HepG2 (cell line): ENCODE measurements around the gene KRTAP12-1. TPM values are rescaled to one million over a fixed set of nuclear protein-coding genes. Genes with fewer than 3 reads are reported as not detected.
A peak's percentile ranks its signal among the peaks of the same experiment; 100 is the strongest.

Experiments used
- ARNTL ChIP-seq: sonication (generic); formaldehyde crosslinking; IDR thresholded peaks from 2 replicates; pipeline ENCODE4 v1.4.0; 2020; ENCODE audit warnings: mild to moderate bottlenecking, missing genetic modification reagents
- CREB3 ChIP-seq: sonication (generic); formaldehyde crosslinking; IDR thresholded peaks from 2 replicates; pipeline ENCODE4 v1.5.0; 2020; ENCODE audit warnings: missing genetic modification reagents
- HNF4G ChIP-seq, 2 experiments: sonication (generic) in 1 of 2; formaldehyde crosslinking in 1 of 2; IDR thresholded peaks; 2 replicates each; pipeline versions ENCODE4 v1.4.0 to v1.6.1; 2011 to 2020; ENCODE audit warnings: borderline replicate concordance in 2 of 2, low read depth in 2 of 2, mild to moderate bottlenecking in 2 of 2, low read length in 1 of 2, missing genetic modification reagents in 1 of 2, moderate library complexity in 1 of 2
- HNRNPH1 ChIP-seq: fragments of 200-400 bp; formaldehyde crosslinking; optimal IDR thresholded peaks from 2 replicates; pipeline ENCODE3; 2017; ENCODE audit warnings: mild to moderate bottlenecking, low read depth, low read length
- KAT7 ChIP-seq: IDR thresholded peaks from 2 replicates; pipeline ENCODE4 v1.6.1; 2018; ENCODE audit warnings: borderline replicate concordance, missing compliant biosample characterization
- MIXL1 ChIP-seq: IDR thresholded peaks from 2 replicates; pipeline ENCODE4 v1.6.1; 2016
- NFIB ChIP-seq: sonication (generic); formaldehyde crosslinking; IDR thresholded peaks from 2 replicates; pipeline ENCODE4 v1.9.0; 2021; ENCODE audit warnings: missing genetic modification reagents, mild to moderate bottlenecking, borderline replicate concordance
- PAWR ChIP-seq: sonication (generic); formaldehyde crosslinking; IDR thresholded peaks from 2 replicates; pipeline ENCODE4 v1.4.0; 2020; ENCODE audit warnings: missing genetic modification reagents, mild to moderate bottlenecking, borderline replicate concordance
- POGZ ChIP-seq: sonication (generic); formaldehyde crosslinking; IDR thresholded peaks from 2 replicates; pipeline ENCODE4 v1.4.0; 2020; ENCODE audit warnings: mild to moderate bottlenecking, missing genetic modification reagents
- RXRB ChIP-seq: IDR thresholded peaks from 2 replicates; pipeline ENCODE4 v1.6.1; 2016; ENCODE audit warnings: borderline replicate concordance, missing genetic modification reagents, missing compliant biosample characterization
- SMAD3 ChIP-seq: sonication (generic); formaldehyde crosslinking; IDR thresholded peaks from 2 replicates; pipeline ENCODE4 v1.4.0; 2020; ENCODE audit warnings: missing genetic modification reagents
- SUZ12 ChIP-seq: fragments of 150-350 bp; IDR thresholded peaks from 2 replicates; pipeline ENCODE4 v1.6.1; 2014; ENCODE audit warnings: low read depth, low read length
- TERF1 ChIP-seq: sonication (generic); formaldehyde crosslinking; IDR thresholded peaks from 2 replicates; pipeline ENCODE4 v1.8.0; 2022; ENCODE audit warnings: mild to moderate bottlenecking, missing genetic modification reagents, moderate library complexity
- TFE3 ChIP-seq: IDR thresholded peaks from 2 replicates; pipeline ENCODE4 v1.6.1; 2016
- ZBTB49 ChIP-seq: sonication (generic); formaldehyde crosslinking; IDR thresholded peaks from 2 replicates; pipeline ENCODE4 v1.4.0; 2020; ENCODE audit warnings: missing genetic modification reagents, borderline replicate concordance
- ZNF3 ChIP-seq: IDR thresholded peaks from 2 replicates; pipeline ENCODE4 v1.7.0; 2017; ENCODE audit warnings: inconsistent platforms
- ZNF468 ChIP-seq: sonication (generic); formaldehyde crosslinking; IDR thresholded peaks from 2 replicates; pipeline ENCODE4 v1.8.0; 2022; ENCODE audit warnings: mild to moderate bottlenecking, moderate library complexity, missing genetic modification reagents
- ZNF550 ChIP-seq: sonication (generic); formaldehyde crosslinking; IDR thresholded peaks from 2 replicates; pipeline ENCODE4 v1.4.0; 2020; ENCODE audit warnings: mild to moderate bottlenecking, missing genetic modification reagents, borderline replicate concordance
- ZNF557 ChIP-seq: sonication (generic); formaldehyde crosslinking; IDR thresholded peaks from 2 replicates; pipeline ENCODE4 v1.4.0; 2020; ENCODE audit warnings: missing genetic modification reagents
- ZNF773 ChIP-seq: sonication (generic); formaldehyde crosslinking; IDR thresholded peaks from 2 replicates; pipeline ENCODE4 v1.4.0; 2020; ENCODE audit warnings: missing genetic modification reagents, borderline replicate concordance
- ZNF879 ChIP-seq: sonication (generic); formaldehyde crosslinking; IDR thresholded peaks from 2 replicates; pipeline ENCODE4 v1.8.1; 2023; ENCODE audit warnings: missing genetic modification reagents
- ZSCAN5A ChIP-seq: sonication (generic); formaldehyde crosslinking; IDR thresholded peaks from 2 replicates; pipeline ENCODE4 v1.8.0; 2022; ENCODE audit warnings: mild to moderate bottlenecking, missing genetic modification reagents, borderline replicate concordance
- polyA plus RNA-seq, 8 experiments: library from polyadenylated mRNA; depleted of rRNA in 3 of 8; stranded (reverse) in 7 of 8; unstranded in 1 of 8; fragments of >200 nt; fragmentation: Illumina TruSeq in 4 of 8; extraction: Trizol in 4 of 8; gene quantifications; 2 replicates each; pipeline versions ENCODE4 v1.2.1 to v1.2.3, GENCODE V29; 2011 to 2016; ENCODE audit warnings: low read depth in 4 of 8, missing spikeins in 1 of 8, mixed read lengths in 1 of 8; ENCODE audit not compliant: insufficient read depth in 1 of 8
- total RNA-seq, 5 experiments: library from RNA; depleted of rRNA; stranded (reverse); fragments of >200 nt; fragmentation: Illumina TruSeq; extraction: Trizol; gene quantifications; 2 replicates each; pipeline ENCODE4 v1.2.3, GENCODE V29; 2016; ENCODE audit warnings: low read depth in 1 of 5

The KRTAP12-1 gene
- total and polyA plus RNA-seq, 2 of the 13 experiments (the other 11 are each of a cell fraction or from before 2014, with no cell fraction given): not detected

- TF ChIP-seq HNF4G (IDR thresholded peaks at IDR 0.05; ENCODE audit: borderline replicate concordance, low read depth, low read length): peak; percentile 44; the same call in 1 of the 2 replicates
- peak; percentile 86; the same call in 1 of the 2 replicates for TF ChIP-seq HNF4G (CRISPR knock-in tag; IDR thresholded peaks at IDR 0.05; ENCODE audit: borderline replicate concordance, low read depth)
- no peak for TF ChIP-seq ZNF550 (CRISPR knock-in tag)
- no peak for TF ChIP-seq HNRNPH1
- no peak for TF ChIP-seq PAWR (CRISPR knock-in tag)
- no peak for TF ChIP-seq ZNF773 (CRISPR knock-in tag)
- no peak for TF ChIP-seq KAT7
- no peak for TF ChIP-seq SUZ12
- TF ChIP-seq NFIB: no peak
- no peak for TF ChIP-seq POGZ (CRISPR knock-in tag)
- no peak for TF ChIP-seq ZNF3
- peak; percentile 91 for TF ChIP-seq RXRB
- TF ChIP-seq TFE3 (CRISPR knock-in tag): peak; percentile 91
- no peak for TF ChIP-seq ZNF879 (CRISPR knock-in tag)
- no peak for TF ChIP-seq ZBTB49 (CRISPR knock-in tag)
- TF ChIP-seq ZNF557 (CRISPR knock-in tag): 0 out of 2 replicates have a peak, but pooled peaks have one; percentile 36
- TF ChIP-seq ARNTL (CRISPR knock-in tag): peak; percentile 99
- TF ChIP-seq SMAD3 (CRISPR knock-in tag): peak; percentile 72; the same call in 1 of the 2 replicates
- peak; percentile 59; the same call in 1 of the 2 replicates for TF ChIP-seq MIXL1 (CRISPR knock-in tag)
- no peak for TF ChIP-seq ZSCAN5A (CRISPR knock-in tag)
- TF ChIP-seq TERF1 (CRISPR knock-in tag): no peak
- no peak for TF ChIP-seq CREB3 (CRISPR knock-in tag)
- no peak for TF ChIP-seq ZNF468
These were observed 18.4 kb upstream of the KRTAP12-1 start (continued) for GRCh38 chr21:44700101-44701022.
